Subcutaneous abdominal adipose tissue (tissue), 5 donors: ENCODE results near the gene TUBB1.

Source experiments
- H3K27ac ChIP-seq: one replicate; pipeline ENCODE4 v1.7.0; 2013; ENCODE audit warnings: low read depth, mild to moderate bottlenecking, inconsistent platforms, low read length, moderate library complexity
- H3K27me3 ChIP-seq, 5 donors: one replicate each; pipeline ENCODE4 v1.7.0; 2013; ENCODE audit warnings: low read length in 5 of 5, inconsistent platforms in 1 of 5; ENCODE audit not compliant: control insufficient read depth in 5 of 5, insufficient read depth in 4 of 5
- H3K36me3 ChIP-seq, 5 donors: one replicate each; pipeline ENCODE4 v1.7.0; 2013; ENCODE audit warnings: low read length in 5 of 5; ENCODE audit not compliant: control insufficient read depth in 5 of 5, insufficient read depth in 5 of 5
- H3K4me1 ChIP-seq, 5 donors: one replicate each; pipeline ENCODE4 v1.7.0; 2013; ENCODE audit warnings: low read length in 5 of 5, mild to moderate bottlenecking in 3 of 5, moderate library complexity in 1 of 5; ENCODE audit not compliant: control insufficient read depth in 5 of 5, insufficient read depth in 5 of 5
- H3K4me3 ChIP-seq, 5 donors: one replicate each; pipeline ENCODE4 v1.7.0; 2013; ENCODE audit warnings: low read length in 5 of 5, low read depth in 1 of 5
- H3K9ac ChIP-seq, 5 donors: one replicate each; pipeline ENCODE4 v1.7.0; 2013; ENCODE audit warnings: low read length in 5 of 5, mild to moderate bottlenecking in 4 of 5, moderate library complexity in 3 of 5
- H3K9me3 ChIP-seq, 5 donors: one replicate each; pipeline ENCODE4 v1.7.0; 2013; ENCODE audit warnings: low read length in 5 of 5; ENCODE audit not compliant: control insufficient read depth in 5 of 5
- donor health status: healthy.
- donor health status: healthy.
- donor health status: healthy.
- donor health status: healthy.
- donor health status: healthy.

TUBB1 gene

DNA sequence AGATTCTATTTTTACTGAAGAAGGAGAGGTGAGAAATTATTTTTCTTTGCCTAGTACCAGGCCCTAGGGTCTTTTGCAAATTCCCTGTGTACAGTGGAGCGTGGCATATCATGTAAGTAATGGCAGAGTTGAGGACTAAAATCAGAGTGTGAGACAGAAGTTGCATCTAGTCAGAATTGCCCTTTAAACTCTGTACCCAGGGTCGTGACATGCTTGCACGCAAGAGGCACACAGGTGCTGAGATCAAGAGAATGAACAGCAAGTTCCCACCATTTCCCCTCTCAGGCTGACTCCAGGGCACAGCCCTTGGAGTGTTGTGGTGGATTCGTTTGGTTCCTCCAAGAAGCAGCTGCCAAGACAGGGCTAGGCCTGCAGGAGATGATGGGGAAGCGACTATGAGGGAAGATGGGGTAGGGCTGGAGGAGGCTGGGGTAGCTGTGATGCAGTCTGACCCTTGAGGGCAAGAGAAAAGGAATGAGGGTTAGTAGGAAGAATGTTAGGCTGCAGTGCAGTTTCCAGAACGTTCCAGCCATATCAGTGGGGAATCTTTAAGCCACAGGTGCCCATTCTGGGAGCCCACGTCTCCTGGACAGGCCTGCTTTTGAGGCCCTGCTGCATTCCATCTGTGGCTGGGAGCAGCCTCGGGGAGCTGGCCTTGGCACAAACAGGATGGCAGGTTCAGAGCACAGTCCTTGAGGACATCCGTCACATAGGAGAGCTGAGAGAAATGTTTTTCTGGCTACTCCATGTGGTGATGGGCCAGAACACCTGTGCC, 31.3 kb upstream of the TUBB1 start:
- Histone ChIP-seq H3K27ac (no peak overlapping the region), H3K27me3 (no peaks in the 10 kb centered on the region), H3K4me3 (no peak overlapping the region), H3K9ac (no peak overlapping the region), H3K9me3 (no peaks in the 10 kb centered on the region), H3K36me3 (peaks cover 12 to 69% (median 64%) of the 10 kb centered on the region in 5 donors), H3K4me1 (peaks cover 0 to 26% (median 24%) of the 10 kb centered on the region in 5 donors)

DNA sequence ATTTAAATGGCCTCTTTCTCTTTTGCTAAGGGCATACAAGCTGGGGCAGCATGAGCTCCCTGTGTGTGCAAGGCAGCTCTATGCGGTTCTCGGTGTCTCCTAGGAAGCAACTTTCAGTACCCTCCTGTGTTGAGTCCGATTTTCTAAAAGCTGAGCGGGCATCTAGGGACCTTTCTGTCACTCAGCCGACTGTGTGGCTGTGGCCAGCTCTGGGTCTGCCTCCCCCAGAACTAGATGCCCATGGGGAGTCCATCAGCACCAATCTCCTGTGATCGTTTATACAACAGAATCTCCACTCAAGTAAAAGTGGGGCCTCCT, 30.7 kb upstream of the TUBB1 start:
- no peaks in the 10 kb centered on the region for H3K9me3 ChIP-seq
- no peak overlapping the region for H3K27ac ChIP-seq
- H3K27me3 ChIP-seq, result no peaks in the 10 kb centered on the region
- H3K9ac ChIP-seq, result no peak overlapping the region
- H3K4me1 ChIP-seq, result peaks cover 0 to 24% (median 23%) of the 10 kb centered on the region in 5 donors
- no peak overlapping the region for H3K4me3 ChIP-seq
- H3K36me3 ChIP-seq, result peaks cover 13 to 74% (median 70%) of the 10 kb centered on the region in 5 donors

DNA sequence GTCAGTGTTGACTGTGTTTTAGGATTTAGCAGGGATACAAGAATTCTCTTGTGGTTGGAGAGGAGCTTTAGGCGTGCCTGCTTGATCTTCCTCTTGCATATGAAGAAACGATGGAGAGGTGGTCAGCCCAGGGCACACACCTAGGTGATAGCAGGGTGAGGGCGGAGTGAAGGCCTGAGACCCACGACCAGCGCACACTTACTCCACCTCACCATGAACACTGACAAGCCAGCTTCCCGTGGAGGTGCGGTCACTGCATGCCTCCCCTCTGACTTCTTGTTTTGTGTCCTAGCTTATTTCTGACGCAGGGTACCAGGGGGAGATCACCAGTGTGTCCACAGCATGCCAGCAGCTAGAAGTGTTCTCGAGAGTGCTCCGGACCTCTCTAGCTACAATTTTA, 30.0 kb upstream of the TUBB1 start:
- H3K9ac ChIP-seq, result no peak overlapping the region
- peaks cover 0 to 17% (median 17%) of the 10 kb centered on the region in 5 donors for H3K4me1 ChIP-seq
- H3K36me3 ChIP-seq, result peaks cover 15 to 81% (median 76%) of the 10 kb centered on the region in 5 donors
- no peaks in the 10 kb centered on the region for H3K9me3 ChIP-seq
- no peak overlapping the region for H3K4me3 ChIP-seq
- no peaks in the 10 kb centered on the region for H3K27me3 ChIP-seq
- H3K27ac ChIP-seq, result no peak overlapping the region

DNA sequence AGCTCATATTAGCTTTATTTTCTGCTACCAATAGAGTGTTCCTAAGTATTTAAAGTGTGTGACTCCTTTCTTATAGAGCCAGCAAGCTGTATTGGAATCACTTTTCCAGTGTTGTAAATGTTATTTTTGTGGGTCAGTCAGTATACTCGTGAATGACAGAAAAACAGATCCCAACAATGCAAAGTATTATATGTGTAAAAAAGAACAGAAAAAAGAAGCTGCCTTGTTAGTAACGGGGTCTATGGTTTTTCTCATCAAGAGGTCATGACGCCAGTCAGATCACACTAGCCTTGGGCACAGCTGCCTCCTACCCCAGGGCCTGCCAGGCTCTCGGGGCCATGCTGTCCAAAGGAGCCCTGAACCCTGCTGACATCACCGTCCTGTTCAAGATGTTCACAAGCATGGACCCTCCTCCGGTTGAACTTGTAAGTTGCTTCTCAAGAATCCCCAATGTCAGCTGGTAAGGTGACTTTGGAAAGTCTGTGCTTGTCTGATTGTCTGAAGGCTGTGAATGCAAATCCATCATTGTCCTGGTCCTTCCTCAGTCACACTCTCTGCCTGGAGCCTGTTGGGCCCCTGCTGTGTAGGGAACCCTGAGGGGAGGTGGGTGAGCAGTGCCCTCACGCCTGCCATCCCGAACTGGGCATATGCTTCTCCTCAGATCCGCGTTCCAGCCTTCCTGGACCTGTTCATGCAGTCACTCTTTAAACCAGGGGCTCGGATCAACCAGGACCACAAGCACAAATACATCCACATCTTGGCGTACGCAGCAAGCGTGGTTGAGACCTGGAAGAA, 28.4 kb upstream of the TUBB1 start:
- no peak overlapping the region for H3K9ac ChIP-seq
- H3K36me3 ChIP-seq, result peaks cover 15 to 96% (median 91%) of the 10 kb centered on the region in 5 donors
- no peak overlapping the region for H3K4me3 ChIP-seq
- H3K27ac ChIP-seq, result no peak overlapping the region
- H3K9me3 ChIP-seq, result no peaks in the 10 kb centered on the region
- H3K27me3 ChIP-seq, result no peaks in the 10 kb centered on the region
- peaks cover 0 to 3% (median under 1%) of the 10 kb centered on the region in 5 donors for H3K4me1 ChIP-seq

DNA sequence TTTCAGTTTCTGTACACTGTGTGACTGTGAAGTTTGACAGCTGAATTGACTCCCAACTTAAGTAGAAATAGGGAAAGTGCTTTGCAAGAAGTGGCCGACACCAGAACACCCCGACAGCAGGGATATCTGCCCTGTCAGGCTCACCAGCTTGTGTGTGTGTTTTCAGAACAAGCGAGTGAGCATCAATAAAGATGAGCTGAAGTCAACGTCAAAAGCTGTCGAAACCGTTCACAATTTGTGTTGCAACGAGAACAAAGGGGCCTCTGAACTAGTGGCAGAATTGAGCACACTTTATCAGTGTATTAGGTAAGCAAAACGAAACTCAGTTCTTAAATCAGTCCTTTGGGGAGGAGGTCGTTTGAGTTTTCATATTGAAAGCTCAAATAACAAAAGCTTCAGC, 27.5 kb upstream of the TUBB1 start:
- no peaks in the 10 kb centered on the region for H3K27me3 ChIP-seq
- no peak overlapping the region for H3K27ac ChIP-seq
- no peak overlapping the region for H3K4me3 ChIP-seq
- no peak overlapping the region for H3K9ac ChIP-seq
- H3K9me3 ChIP-seq, result no peaks in the 10 kb centered on the region
- peaks cover 15 to 99% (median 96%) of the 10 kb centered on the region in 5 donors for H3K36me3 ChIP-seq
- peaks cover 0 to 3% (median 0%) of the 10 kb centered on the region in 5 donors for H3K4me1 ChIP-seq

DNA sequence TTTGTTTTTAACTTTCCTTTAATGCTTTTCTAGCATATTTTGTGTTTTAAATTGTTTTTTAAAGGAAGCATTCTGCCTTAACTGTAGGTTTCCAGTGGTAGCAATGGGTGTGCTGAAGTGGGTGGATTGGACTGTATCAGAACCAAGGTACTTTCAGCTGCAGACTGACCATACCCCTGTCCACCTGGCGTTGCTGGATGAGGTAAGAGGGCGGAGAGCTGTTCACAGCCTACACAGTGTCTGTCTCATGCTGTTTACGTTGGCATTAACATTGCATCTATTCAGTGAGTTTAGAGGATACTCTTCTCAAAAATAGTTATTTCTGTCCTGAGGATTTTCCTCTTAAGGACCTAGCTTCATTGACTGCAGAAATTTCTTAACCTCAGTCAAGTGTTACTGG, 26.3 kb upstream of the TUBB1 start:
- Histone ChIP-seq H3K36me3 (peaks cover 17 to 99% (median 96%) of the 10 kb centered on the region in 5 donors), H3K27ac (no peak overlapping the region), H3K4me3 (no peak overlapping the region), H3K9me3 (no peaks in the 10 kb centered on the region), H3K4me1 (peaks cover 0 to 3% (median 0%) of the 10 kb centered on the region in 5 donors), H3K27me3 (no peaks in the 10 kb centered on the region), H3K9ac (no peak overlapping the region)

DNA sequence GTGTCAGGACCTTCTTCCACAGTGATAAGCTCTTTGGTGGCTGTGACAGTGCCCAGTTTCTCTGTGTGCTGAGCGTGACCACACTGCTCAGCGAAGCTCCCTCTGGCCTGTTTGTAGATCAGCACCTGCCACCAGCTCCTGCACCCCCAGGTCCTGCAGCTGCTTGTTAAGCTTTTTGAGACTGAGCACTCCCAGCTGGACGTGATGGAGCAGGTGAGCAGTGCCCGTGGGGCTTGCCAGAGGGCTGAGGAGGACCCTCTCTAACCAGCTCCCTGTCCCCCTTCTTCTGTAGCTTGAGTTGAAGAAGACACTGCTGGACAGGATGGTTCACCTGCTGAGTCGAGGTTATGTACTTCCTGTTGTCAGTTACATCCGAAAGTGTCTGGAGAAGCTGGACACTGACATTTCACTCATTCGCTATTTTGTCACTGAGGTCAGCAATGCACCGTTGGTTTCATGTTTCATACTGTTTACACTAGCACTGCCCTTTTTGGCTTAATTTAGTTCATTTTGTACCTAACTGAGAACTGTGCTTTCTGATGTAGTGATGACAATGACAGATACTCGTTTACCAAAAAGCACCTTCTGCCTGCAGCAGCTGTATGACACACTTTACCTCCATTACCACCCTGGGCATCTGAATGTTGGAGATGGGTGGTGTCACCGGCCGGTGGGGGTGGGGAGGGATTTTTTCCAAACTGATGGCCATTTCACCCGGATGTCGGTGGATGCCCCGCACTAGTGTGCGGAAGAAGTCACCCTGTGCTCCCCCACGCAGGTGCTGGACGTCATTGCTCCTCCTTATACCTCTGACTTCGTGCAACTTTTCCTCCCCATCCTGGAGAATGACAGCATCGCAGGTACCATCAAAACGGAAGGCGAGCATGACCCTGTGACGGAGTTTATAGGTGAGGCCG, 25.6 kb upstream of the TUBB1 start:
- peaks cover 18 to 98% (median 91%) of the 10 kb centered on the region in 5 donors for H3K36me3 ChIP-seq

DNA sequence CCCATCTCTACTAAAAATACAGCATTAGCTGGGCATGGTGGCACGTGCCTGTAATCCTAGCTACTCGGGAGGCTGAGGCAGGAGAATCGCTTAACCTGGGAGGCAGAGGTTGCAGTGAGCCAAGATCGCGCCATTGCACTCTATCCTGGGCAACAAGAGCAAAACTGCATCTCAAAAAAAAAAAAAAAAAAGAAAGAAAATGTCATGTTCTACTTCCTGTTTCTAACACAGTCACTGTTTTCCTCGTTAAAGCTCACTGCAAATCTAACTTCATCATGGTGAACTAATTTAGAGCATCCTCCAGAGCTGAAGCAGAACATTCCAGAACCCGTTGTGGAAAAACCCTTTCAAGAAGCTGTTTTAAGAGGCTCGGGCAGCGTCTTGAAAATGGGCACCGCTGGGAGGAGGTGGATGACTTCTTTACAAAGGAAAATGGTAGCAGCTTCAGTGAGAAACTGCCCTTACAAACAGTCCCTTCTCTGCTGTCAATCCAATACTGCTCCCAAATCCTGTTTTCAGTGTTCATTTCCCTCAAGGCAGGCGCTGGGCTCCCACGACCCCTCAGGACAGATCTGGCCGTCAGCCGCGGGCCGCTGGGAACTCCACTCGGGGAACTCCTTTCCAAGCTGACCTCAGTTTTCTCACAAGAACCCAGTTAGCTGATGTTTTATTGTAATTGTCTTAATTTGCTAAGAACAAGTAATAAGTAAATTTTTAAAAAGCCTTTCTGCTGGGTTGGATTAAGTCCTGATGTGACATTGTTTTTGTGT, 24.7 kb upstream of the TUBB1 start:
- Histone ChIP-seq H3K36me3 (peaks cover 18 to 98% (median 89%) of the 10 kb centered on the region in 5 donors), H3K4me1 (peaks cover 0 to 3% (median 0%) of the 10 kb centered on the region in 5 donors), H3K4me3 (no peak overlapping the region), H3K27ac (no peak overlapping the region), H3K9ac (no peak overlapping the region), H3K9me3 (no peaks in the 10 kb centered on the region), H3K27me3 (no peaks in the 10 kb centered on the region)

More for the DNA sequence above, 25.6 kb upstream of the TUBB1 start:
- no peaks in the 10 kb centered on the region for H3K27me3 ChIP-seq
- H3K4me1 ChIP-seq, result peaks cover 0 to 3% (median 0%) of the 10 kb centered on the region in 5 donors
- H3K9ac ChIP-seq, result no peak overlapping the region
- no peak overlapping the region for H3K4me3 ChIP-seq
- no peak overlapping the region for H3K27ac ChIP-seq
- H3K9me3 ChIP-seq, result no peaks in the 10 kb centered on the region
